NCI-H2081 (cell line): ENCODE data around the gene NEUROD1.
"Not testable (repeated sequence)": the region's sequence is repeated elsewhere in the genome, so short reads cannot be mapped to it uniquely, and the experiment has no call there.

Experiments
- DNase-seq, 2 experiments: peaks; one replicate each; lab custom pipeline; 2025; lab: John Stamatoyannopoulos, UW

Gene NEUROD1

DNA sequence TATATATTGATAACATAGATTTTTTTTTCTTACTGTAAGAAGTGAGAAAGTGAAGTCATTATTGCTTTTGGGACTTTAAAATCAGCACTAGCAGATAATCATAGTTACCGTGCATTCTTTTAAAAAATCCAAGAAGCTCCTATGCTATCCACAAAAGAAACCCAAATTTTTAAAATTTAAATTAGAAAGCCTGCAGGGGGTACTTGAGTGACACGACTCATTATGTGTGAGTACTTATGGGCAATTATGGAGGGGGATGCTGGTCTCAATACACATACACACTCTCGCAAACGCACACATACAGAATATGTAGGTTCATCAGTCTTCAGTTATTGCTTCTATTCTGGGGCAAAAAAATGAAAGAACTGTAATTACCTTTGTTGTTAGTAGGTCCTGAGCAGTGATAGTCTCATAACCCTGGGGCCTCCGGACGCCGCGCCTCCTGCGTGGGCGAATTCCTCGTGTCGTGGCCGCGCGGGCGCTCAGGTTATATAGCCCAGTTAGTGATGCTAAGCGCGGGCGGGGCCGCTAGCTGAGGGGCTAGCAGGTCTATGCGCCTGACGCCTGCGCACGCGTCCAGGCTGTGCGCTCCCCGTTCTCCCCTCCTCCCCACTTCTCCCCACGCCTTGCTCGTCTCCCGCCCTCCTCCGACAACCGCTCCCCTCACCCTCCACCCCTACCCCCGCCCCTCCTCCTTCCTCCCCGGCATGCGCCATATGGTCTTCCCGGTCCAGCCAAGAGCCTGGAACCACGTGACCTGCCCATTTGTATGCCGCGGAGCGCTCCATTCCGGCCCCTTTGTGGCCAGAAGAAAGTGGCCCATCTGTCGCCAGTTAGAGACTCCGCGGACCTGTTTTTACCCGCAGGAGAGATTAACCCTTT, at the start of gene NEUROD1:
Gene NEUROD1, minus strand, starts transcription at position 463 of the 882 bp plus-strand sequence. CDS start 1,657 bp downstream, outside the sequence.
- DNase-seq = peak; percentile 89 to 93

DNA sequence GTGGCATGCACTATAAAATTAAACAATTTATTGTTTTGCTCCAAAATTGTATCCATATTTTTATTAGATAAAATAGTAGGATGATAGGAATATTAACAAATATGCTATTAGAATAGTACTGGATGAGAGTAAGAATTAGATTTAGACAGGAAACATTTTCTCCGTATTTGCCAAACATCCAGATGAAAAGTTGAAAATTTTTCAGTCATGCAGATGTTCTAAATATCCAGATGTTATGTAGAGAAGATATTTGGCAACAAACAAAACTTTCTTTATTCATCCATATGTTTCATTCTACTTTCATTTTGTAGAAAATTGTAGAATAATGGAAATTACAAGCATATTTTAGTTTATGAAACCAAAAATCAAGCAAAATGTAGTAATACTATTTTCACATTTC, 45.2 kb upstream of the NEUROD1 start:
- DNase-seq = no peak

DNA sequence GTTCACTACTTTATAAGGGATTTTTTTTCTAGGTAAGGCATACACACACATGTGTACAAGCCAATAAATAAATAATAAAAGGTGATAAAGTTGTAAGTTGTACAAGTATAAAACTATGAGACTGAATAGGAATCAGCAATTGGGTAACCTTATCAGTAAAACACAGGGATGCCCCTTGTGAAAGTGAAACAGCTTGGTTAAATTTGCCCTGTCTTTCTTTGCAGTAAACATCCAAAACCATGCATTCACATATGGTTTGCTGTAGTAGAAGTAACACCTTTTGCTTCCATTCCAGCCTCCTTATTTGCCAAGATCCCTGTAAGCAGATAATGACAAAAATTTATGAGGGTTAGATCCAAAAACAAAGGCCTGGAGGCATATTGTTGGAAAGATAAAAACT, 44.3 kb upstream of the NEUROD1 start:
- no peak for DNase-seq

DNA sequence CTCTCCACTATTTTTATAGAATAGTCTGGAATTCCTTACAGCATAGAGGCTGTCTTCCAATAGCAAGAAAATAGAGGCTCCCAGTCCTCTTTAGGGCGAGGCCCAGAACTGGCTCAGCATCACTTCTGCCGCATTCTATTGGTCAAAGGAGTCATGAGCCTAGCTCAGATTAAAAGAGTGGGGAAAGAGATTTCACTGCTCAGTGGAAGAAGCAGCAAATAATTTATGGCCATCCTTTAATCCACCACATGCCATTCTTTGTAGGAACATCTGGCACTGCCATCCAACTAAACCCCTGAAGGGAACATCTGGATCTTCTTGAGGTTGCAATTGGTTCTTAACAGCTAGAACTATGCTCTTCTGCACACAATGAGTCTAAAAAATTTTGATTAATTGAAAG, 43.4 kb upstream of the NEUROD1 start:
- no peak for DNase-seq

DNA sequence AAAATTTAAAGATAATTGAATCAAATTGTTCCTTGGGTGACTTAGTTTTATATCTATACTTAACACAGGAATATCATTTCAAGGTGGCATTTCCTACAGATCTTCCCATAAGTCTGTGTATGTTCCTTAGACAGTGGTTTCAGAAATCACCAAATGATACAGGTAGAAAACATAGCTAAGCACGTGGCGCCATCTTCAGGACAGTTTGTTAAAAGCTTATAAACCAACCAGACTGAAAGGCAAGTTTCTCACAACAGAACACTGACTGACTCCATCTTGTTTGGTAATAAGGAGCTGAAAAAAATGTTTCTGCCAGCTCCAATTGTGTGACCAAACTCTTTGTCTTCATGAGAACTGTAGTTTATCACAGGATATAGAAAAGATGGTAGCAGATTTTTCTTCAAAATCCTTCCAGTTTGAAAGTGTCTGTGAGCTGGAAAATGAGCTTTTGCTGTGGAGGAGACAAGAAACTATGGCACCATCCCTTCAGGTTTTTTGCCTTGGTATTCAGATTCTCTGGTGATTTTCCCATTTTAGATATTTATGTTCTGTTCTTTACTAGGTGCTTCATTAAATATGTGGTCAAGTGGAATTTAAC, 34.8 kb upstream of the NEUROD1 start:
- peak; percentile 72 to 81 for DNase-seq

DNA sequence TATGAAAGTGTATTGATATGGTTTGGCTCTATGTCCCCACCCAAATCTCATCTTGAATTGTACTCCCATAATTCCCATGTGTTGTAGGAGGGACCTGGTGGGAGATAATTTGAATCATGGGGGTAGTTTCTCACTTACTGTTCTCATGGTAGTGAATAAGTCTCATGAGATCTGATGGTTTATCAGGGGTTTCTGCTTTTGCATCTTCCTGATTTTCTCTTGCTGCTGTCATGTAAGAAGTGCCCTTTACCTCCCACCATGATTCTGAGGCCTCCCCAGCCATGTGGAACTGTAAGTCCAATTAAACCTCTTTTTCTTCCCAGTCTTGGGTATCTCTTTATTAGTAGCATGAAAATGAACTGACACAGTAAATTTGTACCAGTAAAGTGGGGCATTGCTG, 30.7 kb upstream of the NEUROD1 start:
- DNase-seq = not testable (repeated sequence)

DNA sequence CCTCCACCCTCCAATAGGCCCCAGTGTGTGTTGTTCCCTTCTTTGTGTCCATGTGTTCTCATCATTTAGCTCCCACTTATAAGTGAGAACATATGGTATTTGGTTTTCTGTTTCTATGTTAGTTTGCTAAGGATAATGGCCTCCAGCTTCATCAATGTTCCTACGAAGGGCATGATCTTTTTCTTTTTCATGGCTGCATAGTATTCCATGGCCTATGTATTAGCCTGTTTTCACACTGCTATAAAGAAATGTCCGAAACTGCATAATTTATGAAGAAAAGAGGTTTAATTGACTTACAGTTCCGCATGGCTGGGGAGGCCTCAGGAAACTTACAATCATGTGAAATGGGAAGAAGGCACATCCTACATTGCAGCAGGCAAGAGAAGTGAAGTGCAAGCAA, 22.2 kb upstream of the NEUROD1 start:
- DNase-seq = not testable (repeated sequence)

DNA sequence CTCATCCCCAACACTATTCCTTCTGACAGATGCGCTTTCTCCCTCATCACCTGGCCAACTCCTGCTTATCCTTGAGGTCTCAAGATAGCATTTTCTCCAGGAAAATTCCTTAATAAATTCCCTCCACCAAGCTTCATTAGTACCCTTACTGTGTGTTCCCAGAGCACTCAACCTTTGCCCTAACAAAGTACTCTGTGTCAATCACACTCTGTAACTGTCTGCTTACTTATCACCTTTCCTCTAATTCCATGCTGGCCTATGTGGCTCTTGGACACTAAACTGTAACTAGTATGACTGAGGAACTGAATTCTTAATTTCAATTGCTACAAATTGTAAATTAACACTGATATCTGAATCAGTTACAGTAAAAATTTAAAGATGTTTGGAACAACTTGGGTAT, 17.9 kb upstream of the NEUROD1 start:
- no peak for DNase-seq

DNA sequence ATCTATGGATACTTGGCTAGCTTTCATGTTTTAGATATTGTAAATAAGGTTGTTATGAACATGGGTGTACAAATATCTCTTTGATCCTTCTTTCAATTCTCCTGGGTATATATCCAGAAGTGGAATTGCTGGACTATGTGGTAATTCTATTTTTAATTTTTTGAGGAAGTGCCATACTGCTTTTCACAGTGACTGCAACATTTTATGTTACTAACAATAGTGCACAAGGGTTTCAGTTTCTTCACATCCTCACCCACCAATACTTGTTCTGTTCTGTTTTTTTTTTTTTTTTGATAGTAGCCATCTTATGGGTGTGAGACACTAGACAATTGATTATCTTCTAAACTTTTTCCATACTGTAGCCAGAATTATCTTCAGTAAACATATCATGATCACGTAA, 17.3 kb upstream of the NEUROD1 start:
- DNase-seq = no peak

DNA sequence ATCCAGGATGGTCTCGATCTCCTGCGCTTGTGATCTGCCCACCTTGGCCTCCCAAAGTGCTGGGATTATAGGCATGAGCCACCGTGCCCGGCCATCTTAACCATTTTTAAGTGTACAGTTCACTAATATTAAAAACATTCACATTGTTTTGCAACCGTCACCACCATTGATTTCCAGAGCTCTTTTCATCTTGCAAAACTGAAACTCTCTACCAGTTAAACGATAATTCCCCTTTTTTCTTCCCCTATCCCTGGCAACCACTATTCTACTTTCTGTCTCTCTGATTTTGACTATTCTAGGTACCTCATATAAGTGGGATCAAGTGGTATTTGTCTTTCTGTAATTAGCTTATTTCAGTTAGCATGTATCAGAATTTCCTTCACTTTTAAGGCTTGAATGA, 16.8 kb upstream of the NEUROD1 start:
- no peak for DNase-seq

DNA sequence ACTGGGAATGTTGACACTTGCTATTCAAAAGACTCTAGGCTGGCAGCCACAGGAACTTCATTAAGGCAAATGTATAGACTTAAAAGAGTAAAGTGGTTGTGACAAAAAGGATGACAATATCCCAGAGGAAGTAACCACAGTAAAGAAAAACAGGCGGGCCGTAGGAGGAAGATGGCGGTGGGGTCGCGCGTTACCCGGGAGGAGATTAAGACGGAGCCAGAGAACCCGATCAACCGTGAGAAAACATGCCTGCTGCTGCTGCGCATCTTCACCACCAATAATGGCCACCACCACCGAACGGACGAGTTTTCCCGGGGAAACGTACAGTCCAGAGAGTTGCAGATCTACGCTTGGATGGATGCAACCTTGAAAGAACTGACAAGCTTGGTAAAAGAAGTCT, 14.0 kb upstream of the NEUROD1 start:
- DNase-seq = no peak

DNA sequence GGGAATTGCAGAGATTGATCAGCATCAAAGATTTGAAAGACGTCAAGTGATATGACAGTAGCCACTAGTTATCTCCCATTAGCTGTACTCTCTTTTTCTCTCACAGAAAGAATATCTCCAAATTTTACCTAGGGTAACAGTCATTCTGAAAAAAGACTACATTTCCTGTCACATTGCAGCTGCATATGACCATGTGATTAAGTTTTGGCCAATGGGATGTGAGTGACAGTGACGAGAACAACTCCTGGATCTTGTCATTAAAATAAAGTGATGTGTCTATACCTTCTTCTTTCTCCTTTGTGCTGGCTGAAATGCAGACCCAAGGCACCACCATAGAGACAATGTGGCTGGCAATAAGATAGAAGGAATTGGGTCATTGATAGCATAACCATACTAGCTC, 10.5 kb upstream of the NEUROD1 start:
- no peak for DNase-seq

DNA sequence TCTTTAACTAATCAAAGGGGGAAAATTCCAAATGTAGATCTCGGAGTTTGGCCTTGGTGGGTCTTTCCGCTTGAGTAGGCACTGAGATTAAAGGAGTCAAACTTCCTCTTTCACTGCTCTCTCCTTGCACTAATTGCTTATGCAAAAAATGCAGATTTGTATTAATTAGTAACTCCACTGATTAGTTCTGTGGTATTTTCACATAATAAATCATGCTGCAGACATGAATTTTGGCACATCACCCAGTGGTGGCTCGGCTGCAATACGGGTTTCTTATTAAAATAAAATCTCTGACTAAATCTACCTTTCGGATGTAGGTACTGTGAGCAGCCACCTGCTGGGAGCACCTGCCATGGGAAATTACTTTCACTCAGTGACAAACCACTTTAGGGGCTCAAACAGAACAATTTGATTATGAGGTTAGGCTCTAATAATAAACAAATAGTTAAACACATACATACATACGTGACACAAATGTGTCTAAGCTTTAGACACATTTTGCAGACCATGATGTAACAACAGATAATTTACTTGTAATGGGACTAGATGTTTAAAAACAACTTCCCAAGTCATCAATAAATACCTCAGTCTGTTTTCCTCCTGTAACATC, 6.4 kb upstream of the NEUROD1 start:
- peak in 1 of 2 experiments; percentile 59 for DNase-seq

DNA sequence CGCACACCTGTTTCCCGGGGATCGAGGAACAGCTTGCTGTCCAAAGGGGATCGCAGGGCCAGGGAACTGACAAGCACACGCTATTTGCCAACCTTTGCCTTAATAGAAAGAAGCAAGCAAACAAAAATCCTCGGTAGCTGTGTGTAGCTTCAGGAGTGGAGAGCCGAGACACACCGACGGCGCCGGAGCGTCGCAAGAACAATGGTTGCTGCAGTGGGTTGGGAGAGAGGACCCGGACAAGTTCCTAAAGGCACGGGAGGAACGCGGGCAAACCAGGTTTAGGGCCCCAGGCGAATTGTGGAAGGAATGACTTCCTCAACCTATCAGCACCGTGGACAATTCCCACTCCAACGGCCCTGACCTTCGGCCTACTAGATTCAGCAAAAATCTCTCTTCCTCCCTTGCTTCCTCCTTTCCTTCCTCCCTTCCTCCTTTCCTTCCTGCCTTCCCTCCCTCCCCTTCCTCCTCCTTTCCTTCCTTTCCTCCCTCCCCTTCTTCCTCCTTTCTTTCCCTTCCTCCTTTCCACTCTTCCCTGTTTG, 4.9 kb upstream of the NEUROD1 start:
- DNase-seq = no peak

DNA sequence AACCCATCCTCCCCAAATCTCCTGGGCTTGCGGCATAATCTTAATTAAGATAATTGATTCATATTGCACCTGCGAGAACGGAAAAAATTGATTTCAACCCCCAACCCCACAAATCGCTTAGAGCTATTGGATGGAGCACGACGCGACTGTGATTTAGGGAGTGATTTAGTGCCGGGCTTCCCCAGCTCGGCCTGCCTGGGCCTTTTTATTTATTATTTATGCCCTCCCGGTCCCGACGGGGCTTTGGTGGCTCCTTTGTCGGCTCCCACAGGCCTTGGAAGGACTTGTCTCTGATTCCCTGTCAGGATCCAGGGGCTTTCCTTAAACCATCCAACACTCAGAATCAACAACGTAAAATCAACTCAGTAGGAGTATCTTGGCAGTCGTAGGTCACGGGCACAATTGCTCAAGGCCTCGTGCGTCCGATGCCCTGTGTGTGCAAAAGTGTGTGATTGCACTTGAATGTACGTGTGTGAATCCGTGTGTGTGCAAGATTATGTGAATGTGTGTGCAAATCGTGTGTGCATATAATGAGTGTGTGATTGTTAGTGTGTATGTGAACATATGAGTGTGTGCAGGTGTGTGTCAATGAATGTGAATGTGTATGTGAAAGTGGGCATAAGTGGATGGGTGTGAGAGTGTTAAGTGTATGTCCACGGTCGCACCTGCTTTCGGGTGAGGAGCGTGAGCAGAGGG, 4.3 kb upstream of the NEUROD1 start:
- no peak for DNase-seq

DNA sequence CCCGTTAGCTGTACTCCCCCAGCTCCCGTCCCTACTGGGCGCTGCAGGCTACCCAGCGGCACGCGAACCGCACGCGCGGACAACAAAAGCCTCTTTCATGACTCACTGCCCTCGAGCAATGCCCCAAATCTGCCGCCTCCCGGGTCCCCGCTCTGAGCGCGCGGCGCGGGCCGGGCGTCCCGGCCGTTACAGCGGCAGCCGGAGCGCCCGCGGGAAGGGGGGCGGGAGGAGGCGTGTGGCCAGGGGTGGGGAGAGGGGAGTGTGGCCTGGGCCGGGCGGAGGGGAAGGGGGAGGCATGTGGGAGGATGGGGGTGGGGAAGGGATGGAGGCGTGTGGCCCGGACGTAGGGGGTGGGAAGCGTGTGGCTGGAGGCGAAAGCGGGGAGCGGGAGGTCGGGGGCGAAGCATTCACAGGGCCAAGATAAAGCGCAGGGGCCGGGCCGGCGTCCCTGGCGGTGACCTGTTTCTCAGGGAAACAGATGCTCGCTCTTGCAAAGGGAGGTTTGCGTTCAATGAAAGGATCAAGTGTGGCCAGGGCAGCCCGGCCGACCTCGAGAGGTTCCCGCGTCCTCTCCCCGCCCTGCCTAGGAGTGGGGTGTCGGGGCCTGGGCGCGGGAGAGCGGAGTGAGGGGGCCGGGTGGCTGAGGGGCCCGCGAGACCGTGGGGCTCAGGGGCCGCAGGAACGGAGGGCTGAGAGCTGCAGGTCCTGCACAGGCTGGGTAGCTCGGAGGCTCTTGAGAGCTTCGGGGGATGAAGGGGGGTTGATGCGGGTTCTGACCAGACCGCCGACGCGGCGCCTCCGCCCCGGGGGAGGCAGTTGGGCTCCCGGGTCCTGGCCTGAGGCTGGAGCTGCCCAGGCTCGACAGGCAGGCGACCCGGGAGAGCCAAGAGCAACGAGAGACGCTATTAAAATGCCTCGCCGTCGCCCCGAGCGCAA, 3.5 kb upstream of the NEUROD1 start:
- no peak for DNase-seq

DNA sequence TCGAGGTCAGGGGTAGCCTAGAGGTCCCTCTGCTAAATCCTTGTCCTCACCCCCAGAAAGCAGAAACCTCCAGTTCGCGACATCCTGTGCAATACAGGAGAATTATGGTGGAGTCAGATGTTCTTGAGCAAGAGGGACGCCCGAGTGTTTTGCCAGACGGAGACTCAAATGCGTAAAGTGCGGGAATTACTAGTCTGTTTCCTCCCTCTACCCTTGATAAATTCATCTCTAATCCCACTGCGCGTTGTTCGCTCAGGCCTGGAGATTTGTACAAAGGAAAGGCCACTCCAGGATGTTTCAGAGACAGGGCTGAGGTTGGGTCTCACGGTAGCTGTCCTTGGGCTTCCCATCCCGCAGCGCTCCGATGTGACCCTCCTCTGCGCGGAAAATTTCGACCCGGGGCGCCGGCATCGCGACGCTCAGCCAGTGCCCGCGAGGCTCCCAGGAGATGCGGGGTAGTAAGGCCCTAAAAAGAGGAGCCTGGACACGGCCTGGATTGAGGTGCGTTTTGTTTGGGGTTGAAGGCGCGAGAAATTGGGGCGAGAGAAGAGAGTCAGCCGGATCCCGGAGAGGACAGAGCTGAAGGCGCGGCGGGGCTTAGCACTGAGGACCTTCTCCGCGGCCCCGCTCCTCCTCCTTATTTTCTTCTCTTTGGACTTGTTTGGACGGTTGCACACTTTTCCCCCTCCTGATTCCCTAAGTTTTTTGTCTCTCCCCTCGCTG, 2.6 kb upstream of the NEUROD1 start:
- DNase-seq = no peak

DNA sequence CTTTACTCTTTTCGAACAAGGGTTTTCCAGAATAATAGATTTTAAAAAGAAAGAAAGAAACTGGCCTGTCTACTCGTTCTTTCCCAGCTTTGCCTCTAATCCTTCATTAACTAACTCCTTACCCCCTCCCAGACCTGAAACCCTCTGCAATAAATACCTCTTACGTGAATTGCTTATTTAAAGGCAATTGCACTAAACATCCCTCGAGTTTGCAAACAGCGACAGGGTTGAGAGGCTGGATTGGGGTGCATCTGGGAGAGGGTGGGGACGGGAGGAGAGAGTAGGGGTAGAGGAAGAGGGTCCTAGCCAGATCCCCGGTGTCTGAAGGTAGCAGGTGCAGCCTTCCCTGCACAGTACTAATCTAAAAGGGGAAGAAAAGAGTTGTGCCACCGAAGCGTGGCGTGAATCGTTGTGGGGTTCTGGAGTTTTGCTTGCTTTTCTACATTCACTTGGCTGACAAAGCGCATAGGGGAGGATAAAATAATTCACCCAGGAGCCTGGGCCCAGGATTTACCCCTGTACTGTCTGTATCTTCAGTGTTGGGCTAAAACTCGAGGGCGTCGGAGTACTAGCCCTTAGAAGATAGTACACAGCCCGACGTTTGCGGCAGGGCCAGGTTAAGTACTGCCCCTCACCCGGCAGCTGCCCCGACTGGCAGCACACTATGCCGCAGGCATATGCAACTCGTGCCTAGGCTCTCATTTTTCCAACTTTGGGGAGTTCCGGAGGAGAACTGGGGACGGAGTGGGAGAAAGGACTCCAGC, 1.9 kb upstream of the NEUROD1 start:
- no peak for DNase-seq

DNA sequence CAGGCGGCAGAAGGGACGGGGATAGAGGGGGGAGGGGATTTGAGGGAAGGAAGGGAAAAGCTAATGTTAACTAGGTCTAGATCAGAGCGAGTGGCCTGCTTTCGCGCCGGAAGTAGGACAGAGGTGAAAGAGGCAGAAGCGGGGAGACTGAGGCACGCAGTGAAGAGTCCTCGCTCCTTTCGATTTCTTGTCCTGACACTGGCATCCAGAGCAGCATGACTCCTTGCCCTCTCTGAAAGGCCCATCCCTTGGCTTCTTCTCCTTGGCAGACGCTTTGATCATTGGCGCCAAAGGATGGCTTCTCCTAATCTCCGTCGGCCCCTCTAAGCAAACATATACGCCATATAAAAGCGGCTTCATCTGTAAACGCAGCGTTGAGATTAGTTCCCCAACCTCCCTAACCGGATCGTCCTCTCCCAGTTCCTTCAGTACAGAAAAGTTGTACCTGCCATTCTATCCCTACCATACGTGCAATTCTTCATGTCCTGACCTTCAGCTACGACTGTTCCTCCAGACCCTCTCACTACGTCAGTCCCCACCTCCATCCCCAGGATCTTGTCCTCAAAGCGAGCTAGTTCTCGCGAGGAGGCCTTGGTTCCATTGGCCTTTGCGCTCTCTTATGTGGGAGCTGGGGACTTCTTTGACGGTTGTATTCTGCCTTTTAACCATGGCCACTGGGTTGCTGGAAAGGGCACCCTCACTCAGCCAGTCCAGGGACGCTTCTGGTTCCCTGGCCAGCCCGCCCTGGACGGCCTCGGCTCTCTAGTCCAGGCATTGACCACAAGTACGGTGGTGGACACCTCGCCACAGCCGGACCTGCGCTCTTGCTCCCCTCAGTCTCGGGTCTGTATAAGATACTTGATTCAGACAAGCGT, 857 bp upstream of the NEUROD1 start:
- DNase-seq = no peak
